HS-5 (cell line): ENCODE results near the gene NTN1.
"Not testable (repeated sequence)": the region's sequence is repeated elsewhere in the genome, so short reads cannot be mapped to it uniquely, and the experiment has no call there.

ENCODE experiments used
- DNase-seq: peaks from one replicate; pipeline ENCODE4 v3.0.0-alpha.2; 2012; ENCODE audit warnings: low read depth

The NTN1 gene

DNA sequence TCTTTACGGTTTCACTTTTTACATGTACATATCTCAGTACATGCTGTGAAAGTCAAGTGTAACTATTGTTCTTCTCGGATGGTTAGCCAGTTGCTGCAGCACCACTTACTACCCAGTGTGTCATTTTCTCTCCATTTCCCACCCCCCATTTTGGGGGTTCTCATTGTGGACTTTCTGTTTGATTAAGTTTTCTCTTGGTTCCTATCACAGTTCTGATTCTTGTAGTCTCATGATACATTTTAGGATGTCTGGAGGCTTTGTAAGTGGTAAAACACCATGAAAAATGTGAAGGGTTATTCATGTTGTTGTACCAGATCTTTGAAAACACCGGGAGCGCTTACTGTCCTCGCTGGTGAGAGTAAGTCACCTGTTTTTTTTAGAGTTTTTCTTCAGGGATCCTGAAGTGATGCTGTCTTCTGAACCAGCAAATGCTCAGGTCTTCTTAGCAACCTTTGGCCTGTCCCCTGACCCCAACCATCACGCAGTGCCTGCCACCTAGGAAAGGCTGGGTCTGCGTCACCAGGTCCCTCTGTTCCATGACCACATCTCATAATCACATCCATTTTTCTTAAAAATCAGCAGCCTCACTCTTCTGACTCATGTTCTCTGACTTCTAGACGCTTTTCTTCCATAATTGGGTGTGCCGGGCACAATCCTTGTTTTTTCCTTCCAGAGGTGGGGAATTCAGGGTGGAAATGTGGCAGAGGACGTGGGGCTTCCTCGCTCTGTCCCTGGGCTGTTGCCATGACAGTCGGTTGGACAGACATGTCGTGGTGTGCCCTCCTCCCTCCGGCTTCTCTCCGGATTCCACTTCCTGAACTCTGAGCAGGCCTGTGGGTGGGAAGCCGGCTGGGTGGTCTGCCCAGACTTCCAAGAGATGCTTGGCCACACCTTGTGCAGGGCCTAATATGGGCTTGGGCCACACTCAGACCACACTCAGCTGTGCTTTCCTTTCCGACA lies 102.6 kb downstream of the NTN1 start:
- no peak for DNase-seq

DNA sequence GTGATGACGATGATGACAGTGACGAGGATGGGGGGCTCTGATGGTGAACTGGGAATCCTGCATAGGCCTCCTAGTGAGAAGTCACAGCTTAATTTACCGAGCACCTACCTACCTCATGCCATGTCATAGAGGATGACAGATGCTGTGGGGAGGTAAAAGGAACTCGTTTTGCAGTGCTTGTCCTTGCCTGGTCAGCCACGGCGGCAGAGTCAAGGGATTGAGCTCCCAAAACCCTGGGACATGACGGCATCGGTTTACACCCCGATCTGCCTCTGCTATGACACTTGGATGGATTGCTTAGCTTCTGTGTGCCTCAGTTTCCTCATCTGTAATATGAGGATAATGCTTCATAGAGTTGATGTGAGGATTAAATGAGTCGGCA lies 103.2 kb downstream of the NTN1 start:
- no peak for DNase-seq

DNA sequence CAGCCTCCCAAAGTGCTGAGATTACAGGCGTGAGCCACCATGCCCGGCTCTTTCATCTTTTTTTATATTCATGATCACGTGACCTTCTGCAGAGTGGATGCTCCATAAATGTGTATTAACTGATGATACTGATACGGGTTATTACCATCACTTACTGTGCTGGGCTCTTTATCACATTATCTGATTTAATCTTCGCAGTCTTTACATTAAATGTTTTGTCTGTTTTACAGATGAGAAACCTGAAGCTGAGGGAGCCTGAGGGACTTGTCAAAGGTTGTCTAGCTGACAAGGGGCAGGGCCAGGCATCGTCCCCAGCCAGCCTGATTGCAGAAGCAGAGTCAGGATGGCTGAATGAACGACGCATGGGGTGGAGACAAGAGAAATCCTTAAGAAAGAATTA lies 104.4 kb downstream of the NTN1 start:
- DNase-seq, result no peak

DNA sequence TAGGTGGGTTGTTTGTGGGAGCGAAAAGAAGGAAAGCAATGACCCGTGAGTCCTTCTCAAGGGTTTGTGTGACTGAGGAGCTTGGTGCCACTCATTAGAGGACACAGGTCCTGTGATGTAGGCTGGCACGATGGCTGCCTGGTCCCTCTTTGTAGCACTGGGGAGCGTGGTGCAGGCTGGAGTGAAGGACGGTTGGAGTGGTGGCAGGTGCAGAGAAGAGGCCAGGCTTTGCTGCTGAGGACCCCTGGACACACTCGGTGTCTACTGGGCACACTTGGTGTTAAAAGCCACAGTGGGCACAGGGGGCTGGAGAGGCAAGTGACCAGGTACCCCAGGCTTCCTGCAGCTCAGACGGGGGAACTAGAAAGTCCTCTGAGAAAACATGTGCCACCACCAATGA lies 106.0 kb downstream of the NTN1 start:
- DNase-seq, result no peak

DNA sequence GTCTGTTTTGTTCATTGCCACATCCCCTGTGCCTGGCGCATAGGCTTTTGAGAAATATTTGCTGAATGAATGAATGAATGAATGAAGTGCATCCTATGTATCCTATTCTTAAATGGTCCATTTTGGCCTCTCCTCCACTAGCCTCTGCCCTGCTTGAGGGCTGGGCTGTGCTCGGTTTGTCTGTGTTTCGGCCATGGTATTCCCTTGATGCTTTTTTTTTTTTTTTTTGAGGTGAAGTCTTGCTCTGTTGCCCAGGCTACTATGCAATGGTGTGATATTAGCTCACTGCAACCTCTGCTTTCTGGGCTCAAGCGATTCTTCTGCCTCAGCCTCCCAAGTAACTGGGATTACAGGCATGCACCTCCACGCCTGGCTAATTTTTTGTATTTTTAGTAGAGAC lies 110.1 kb downstream of the NTN1 start:
- no peak for DNase-seq

DNA sequence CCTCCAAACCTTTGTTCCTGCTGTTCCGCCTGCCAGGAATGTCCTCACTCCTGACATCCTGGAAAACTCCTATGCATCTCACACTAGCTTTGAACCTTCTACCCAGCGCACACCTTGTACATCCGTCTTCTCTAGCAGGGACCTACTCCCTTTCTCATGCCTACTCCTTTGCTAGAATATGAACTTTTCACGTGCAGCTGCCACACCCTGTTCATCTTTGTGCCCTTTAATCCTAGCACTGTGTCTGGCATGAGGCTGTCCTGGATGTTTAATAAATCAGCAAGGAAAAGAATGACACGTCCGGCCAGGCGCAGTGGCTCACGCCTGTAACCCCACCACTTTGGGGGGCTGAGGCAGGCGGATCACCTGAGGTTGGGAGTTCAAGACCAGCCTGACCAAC lies 111.0 kb downstream of the NTN1 start:
- DNase-seq, result no peak

DNA sequence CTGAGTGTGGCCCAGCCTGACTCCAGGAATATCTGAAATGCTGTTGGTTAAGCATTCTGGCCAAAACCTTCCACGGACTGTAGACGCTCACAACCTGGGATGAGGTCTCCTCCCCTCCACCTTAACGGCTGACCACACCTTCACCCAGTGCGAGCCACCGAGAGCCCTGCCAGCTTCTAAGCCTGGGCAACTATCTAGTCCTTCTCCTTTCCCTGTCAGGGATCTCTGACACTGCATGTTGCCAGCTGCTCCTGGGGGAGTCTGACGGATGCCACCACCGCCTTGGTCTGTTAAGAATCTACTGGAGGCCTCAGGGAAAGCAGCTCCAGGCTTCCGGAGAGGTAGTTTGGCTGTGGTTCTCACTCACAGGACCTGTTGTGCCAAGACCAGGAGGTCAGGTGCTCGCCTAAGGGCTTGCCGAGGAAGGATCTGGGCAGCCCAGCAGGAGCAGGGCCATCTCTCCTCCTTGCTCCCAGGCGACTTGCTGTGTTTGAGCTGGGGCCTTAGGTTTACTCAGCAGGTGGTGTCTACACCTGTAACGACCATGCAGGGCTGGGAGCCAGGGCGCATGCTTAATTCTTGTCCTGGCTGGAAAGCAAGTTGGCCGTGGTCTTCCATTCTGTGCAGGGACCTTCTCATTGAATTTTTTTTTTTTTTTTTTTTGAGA lies 111.8 kb downstream of the NTN1 start:
- DNase-seq, result no peak

DNA sequence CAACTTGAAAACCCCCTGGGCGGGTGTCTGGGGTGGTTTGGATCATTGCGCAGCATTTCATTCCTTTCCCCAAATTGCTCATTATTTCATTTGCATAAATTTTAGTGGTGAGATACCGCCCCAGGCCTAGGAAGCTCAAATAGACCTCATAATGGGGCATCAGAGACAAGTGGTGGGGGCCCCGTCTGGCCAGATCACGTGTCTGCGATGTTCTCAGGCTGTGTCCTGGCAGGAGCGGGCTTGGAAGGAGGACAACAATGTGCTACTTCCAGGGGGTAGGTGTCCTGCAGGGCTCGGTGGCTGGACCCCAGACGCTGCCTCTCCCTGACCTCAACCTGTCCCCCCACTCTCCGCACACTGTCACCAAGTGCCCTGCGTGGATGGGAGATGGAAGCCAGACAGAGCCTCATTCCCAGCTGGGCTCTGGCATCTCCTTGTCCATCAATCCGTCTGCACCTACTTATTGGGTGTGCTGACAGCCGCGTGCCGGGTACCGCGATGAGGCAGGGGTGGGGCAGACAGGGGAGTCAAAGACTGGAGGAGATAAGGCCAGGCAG lies 116.9 kb downstream of the NTN1 start:
- no peak for DNase-seq

DNA sequence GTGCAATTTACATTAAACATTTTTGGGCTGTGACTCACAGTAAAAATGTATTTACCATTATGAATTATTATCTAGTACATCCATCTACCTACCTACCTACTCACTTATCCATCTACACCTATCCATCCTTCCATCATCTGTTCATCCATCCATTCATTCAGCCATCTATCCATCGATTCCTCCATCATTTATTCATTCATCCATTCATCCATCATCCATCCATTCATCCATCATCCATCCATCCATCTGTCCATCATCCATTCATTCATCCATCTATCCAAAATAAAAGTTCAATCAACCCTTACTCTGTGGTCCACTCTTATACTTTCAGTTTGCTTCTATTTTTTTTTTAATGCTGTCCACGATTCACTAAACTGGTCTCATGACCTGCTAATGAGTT lies 118.4 kb downstream of the NTN1 start:
- no peak for DNase-seq

DNA sequence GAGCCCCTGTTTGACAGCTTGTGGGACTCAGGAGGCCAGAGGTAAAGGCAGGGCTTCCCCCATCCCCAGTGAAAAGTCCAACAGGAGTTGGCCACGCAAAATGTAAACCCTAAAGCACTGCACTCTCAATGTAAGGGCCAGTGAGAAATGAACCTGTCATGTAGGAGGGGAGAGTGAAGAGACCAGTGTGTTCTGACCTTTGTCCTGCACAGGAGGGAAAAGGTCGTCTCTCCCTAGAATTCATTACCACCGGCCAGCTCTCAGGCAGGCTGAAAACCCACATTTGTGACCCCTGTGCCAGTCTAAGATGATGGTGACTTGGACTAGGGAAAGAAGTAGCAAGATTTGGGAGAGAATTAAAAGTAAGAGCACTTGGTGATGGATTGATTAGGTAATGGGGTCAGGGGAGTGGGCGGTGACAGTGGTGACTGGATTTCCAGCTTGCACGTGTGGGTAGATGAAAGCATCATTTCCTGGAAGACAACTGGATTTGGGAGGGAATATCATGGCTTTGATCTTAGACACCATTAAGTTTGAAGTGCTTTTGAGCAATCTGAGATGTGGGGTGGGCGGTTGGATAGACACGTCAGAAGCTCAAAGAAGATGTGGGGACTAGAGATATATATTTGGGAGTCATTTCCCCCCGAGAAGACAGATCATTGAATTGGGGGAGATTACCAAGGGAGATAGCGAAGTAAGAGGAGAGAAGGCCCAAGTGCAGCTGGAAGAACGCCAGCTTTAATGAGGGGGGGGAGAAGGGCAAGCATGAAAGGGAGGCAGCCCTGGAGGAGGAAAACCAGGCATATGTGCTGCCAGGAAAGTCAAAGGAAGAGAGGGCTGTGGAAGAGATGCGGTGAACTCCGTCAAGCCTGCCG lies 119.5 kb downstream of the NTN1 start:
- DNase-seq, result no peak

DNA sequence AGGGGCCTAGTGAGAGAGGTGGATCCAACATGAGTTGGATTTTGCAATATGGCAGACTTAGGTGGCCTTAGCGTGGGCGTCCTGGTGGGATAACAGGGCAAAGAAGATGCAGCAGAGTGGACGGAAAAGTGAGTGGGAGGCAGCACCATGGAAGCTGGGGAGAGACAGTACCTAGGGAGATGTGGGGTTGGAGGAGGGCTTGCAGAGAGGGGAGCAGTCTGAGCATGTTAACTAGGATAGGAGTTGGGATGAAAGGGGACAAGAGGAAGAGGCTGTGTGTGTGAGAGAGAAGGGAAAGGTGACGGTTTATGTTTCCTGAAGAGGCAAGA lies 120.1 kb downstream of the NTN1 start:
- DNase-seq, result no peak

DNA sequence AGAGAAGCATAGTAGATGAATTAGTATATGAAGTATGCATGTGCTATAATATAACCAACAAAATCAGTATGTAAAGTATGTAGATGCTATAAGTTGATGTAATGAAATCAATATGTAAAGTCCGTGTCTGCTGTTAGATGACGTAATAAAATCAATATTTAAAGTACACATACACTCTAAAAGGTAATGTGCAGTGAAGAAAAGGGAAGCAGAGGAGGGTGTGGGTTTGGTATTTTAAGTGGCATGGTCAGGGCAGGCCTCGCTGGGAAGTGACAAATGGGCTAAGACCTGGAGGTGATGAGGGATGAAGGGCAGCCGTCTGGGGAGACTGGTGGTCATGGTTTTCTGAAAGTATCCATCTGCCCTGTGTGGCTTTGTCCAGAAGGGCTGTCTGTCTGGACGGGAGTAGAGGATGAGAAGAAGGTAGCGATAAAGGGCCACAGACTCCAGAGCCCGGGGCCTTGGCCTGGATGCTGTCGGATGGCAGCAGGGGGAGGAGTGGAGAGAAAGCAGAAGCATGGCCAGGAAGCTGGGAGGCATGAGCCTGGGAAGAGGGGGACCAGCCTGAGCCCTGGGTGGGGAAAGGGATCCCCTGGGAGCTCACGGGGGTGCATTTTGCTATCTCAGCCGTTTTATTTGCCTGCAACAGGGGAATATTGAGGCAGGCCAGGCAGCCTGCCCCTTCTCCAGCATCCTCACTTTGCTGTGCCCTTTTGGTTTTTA lies 121.6 kb downstream of the NTN1 start:
- DNase-seq, result no peak

DNA sequence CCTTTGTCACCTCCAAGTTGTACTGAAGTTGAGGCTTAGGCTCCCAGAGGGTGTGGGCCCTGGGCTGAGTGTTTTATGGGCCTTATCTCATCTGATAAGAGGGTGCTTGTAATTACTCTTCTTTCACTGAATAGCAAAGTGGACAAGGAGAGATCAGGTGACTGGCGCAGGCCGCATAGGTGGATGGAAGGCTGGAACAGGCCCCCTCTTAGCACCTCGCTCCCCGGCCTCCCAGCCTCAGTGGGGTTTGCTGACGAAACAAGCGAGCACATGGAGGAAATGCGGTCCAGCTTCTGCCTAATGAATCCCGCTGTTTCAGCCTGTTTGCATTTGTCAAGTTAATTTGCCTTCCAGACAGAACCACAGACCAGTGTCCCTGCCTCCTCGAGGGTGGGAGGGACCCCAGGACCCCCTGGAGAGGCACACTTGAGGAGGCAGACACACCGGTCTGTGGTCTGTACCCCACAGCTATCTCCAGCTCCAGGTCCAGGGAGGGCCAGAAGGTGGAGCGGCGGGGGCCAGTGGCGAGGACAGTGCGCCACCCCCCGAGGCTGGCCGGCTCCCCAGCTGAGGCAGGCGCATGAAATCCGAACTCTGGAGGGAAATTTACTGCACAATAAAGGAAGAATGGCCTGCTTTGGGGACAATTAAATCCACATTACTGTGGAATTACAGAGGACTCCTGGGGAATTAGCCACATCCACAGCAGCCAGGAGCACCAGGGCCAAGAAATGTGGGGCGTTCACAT lies 123.4 kb downstream of the NTN1 start:
- DNase-seq, result no peak

DNA sequence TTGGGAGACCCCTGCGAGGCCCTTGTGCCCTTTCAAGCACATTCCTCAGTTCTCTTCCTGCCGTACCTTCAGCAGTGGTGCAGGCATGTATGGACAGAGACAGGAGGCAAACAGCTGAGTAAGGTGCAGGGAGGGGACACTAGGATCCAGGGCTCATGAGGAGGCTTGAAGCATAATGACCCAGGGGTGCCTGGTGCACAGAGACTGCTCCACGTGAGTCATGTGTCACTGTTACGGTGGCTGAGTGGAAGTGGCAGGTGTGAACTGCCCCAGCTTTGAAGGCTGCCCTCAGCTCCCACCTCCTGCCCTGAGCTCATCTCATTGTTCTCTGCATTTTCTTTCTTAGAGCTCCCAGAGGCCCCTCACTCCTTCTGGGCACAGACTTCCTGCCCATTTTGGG lies 124.8 kb downstream of the NTN1 start:
- DNase-seq, result no peak

DNA sequence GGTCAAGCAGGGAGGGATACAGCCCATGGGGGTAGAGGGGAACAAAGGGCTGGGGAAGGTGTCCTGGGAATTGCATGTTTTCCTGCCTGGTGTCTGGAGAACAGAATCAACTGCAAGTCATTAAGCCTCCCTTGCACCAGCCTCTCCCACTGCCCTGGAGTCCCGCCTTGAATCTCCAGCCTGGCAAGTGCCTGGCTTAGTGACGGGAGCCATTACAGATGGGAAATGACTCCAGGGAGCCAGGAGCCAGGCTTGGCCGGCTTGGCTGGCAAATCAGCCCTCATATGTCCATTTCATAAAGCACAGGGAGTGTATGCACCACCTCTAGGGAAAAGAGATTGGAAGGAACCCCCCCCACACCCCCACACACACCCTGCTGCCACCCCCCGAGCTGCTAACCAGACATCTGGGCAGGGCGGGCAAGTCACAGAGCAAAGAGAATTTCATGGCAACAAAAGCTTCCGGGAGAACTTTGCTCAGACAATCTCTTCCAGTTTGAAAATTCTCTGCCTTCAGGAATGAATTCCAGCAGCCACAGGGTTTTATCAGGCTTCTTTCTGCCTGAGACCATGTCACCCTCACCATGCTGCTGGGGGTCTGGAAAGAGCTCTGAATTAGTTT lies 127.7 kb downstream of the NTN1 start:
- no peak for DNase-seq

DNA sequence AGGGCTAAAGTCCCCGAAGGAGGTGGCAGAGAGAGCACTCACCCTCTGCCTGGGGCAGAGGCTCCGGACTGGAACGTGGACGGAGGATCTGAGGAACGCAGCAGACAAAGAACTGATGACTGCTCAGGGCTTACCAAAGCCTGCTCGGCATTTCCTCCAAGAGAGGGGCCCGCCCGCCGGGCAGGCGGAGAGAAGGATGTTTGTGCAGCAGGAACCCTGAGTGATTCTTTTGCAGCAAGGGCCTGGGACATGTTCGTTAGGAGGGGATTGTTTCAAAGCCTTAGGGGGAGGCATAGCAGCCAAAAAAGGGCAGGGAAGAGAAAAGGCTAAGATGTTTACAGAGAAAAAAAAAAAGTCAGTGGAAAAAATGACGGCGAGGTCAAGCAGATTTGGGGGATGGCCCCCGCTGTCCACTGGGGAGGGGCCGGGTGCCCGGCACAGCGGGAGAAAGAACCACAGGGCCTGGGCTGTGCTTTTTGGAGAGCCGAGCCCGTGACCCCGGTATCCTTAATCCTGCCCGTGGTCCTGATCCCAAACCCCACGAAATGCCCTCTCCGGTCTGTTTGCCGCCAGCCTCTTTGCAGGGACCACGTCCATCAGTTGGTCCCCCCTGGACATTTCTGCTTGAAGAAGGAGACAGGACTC lies 129.3 kb downstream of the NTN1 start:
- no peak for DNase-seq

DNA sequence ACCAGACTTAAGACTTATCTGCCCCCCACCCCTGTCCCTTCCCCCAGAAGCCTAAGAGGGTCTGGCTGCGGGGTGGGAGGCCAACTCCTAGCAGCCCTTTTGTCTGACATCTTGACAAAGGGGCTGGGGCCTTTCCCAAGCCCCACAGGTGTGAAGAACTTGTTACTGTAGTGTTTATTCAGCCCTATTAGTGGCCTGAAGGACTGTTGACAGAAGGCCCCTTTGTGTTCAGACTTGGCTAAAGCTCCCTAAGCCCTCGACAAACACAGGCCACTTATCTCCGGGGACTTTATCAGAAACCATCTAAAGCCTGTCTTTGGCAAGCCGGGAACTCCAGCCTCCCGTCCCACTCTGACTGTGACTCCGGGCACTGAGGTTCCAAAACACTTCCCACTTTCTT lies 129.8 kb downstream of the NTN1 start:
- no peak for DNase-seq

DNA sequence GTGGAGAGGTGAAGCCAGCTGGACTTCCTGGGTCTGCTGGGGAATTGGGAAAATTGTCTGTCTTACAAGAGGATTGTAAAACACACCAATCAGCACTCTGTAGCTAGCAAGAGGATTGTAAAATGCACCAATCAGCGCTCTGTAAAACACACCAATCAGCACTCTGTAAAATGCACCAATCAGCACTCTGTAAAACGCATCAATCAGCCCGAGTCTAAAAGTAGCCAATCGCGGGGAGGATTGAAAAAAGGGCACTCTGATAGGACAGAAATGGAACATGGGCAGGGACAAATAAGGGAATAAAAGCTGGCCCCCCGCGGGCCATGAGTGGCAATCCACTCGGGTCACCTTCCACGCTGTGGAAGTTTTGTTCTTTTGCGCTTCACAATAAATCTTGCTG lies 130.4 kb downstream of the NTN1 start:
- DNase-seq, result not testable (repeated sequence)

DNA sequence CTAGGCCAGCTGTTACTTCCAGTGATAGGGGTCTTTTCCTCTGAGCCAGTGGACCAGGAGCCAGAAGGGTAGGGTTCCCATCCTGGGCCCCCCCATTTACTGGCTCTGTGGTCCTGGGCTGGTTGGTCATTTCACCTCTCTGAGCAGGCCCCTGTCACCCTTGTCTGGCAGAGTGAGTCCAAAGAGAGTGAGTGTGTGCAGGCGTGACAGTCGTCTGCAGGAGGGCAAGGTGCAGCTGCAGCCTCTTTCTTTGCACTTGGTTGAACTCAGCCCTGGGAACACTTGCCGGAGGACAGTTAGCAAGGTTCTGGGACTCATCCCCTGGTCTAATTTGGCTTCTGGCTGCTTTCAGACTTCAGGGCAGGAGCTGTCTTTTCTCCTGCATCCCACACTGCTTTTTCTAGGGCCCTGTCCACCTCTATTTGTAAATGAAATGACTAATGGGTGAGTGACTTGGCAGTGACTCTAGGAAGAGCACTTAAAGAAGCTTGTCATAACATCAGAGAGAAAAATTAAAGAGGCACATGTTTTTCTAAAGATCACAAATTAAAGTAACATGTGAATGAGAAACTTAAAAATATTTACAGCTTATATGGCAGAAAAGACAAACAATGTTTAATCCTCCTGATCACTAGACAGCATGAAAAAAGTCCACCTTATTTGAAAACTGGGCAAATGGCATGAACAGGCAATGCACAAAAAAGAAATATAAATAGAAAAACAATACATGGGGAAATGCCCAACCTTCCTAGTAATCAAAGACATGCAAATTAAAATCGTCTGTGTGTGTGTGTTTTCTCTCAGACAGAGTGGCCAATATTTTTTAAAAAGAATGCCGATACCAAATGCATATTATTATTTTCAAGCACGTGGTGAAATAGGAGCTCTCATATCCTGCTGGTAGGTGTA lies 137.5 kb downstream of the NTN1 start:
- DNase-seq, result no peak
